ENCODE results near the gene ABCC4.
"Not testable (repeated sequence)": the region's sequence is repeated elsewhere in the genome, so short reads cannot be mapped to it uniquely, and the experiment has no call there.

Gene ABCC4

DNA sequence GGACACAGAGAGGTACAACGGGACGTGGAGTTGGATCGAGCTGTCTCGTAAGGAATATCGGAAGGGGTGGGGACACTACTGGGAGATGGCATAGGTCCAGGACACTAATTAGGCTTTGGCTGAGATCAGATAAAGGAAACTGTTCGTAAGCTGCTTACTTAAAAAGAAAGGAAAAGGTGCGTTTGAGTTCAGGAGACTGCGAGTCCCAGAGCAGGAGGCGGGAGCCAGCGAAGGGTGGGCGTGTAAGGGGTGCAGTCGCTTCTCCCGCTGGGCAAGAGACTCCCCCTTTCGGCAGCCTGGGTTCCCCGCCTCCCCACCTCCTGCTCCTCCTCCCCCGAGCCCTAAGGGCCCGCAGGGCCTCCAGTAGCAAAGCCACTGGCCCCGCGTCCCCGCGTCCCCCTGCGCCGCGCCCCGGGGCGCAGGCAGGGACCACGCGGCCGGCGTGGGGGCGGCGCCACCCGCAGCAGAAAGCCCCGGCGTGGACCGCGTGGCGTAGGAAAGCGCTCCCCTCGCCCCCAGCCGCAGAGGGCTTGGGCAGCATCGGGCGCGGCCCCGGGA is 547 bp downstream of the ABCC4 start:
- TF ChIP-seq, protein P1, sequence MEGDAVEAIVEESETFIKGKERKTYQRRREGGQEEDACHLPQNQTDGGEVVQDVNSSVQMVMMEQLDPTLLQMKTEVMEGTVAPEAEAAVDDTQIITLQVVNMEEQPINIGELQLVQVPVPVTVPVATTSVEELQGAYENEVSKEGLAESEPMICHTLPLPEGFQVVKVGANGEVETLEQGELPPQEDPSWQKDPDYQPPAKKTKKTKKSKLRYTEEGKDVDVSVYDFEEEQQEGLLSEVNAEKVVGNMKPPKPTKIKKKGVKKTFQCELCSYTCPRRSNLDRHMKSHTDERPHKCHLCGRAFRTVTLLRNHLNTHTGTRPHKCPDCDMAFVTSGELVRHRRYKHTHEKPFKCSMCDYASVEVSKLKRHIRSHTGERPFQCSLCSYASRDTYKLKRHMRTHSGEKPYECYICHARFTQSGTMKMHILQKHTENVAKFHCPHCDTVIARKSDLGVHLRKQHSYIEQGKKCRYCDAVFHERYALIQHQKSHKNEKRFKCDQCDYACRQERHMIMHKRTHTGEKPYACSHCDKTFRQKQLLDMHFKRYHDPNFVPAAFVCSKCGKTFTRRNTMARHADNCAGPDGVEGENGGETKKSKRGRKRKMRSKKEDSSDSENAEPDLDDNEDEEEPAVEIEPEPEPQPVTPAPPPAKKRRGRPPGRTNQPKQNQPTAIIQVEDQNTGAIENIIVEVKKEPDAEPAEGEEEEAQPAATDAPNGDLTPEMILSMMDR (IDR thresholded peaks at IDR 0.05; ENCODE audit: low read depth, low read length, missing control alignments) = no peak
- no peak for DNase-seq (ENCODE audit: low read depth)
- in situ Hi-C loops (cut with HindIII; ENCODE audit: low sequenced_read_pairs) = no loop called here
- H3K4me3 ChIP-seq (ENCODE audit: low read depth, low read length) = peak overlapping the region; percentile 75

DNA sequence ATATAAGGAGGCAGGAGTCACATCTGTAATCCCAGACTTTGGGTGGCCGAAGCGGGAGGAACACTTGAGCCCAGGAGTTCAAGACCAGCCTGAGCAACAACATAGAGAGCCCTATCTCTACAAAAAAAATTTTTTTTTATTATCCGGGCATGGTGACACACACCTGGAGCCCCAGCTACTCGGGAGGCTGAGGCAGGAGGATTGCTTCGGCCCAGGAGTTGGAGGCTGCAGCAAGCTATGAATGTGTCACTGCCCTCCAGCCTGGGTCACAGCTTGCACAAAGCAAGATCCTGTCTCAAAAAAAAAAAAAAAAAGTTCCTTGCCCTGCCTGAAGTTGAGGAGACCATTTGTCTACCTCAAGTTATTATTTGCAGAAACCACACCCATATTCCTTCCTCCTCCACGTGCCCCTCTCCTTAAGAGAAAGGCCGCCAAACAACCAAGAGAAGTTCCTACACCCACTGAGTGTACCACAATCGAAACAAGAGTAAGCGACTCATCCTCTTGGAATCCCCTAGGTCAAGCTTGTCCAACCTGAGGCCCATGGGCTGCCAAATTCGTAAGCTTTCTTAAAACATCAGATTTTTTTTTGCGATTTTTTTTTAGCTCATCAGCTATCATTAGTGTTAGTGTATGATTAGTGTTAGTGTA is 2.2 kb downstream of the ABCC4 start:
- no peak overlapping the region for H3K4me3 ChIP-seq (ENCODE audit: low read depth, low read length)
- peak; percentile 73 for DNase-seq (ENCODE audit: low read depth)
- TF ChIP-seq, protein P1 (IDR thresholded peaks at IDR 0.05; ENCODE audit: low read depth, low read length, missing control alignments) = no peak
- in situ Hi-C loops (cut with HindIII; ENCODE audit: low sequenced_read_pairs) = no loop called here

DNA sequence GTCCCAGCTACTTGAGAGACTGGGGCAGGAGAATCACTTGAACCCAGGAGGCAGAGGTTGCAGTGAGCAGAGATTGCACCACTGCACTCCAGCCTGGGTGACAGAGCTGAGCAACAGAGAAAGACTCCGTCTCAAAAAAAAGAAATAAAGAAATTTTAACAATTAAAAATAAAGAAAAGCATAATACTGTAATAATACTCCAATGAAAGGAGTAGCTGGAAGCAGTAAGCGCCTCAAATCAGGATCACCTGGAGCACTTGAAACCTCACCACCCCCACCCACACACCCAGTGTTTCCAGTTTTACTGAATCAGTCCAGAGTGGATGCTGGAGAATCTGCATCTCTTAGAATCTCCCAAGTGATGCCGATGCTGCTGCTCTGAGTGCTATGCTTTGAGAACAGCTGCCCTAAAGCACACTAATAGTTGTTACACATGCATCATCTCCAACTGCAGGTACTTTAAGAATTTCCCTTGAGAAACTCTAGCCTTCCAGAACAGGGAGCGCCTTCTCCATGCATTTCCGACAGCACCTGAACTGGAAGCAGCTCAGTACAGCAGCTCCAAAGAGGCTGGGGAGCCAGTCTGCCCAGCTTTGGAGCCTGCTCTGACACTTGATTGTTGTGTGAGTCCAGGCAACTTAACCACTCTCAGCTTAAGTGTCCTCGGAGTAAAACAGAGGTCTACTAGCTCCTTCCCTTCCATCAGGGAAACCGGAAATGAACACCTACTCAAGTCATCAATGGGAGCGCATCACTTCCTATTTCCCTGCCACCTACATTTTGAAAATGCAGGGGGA is 2.9 kb downstream of the ABCC4 start:
- no peak for DNase-seq (ENCODE audit: low read depth)
- in situ Hi-C loops (cut with HindIII; ENCODE audit: low sequenced_read_pairs) = no loop called here
- H3K4me3 ChIP-seq (ENCODE audit: low read depth, low read length) = no peak overlapping the region
- TF ChIP-seq, protein P1 (IDR thresholded peaks at IDR 0.05; ENCODE audit: low read depth, low read length, missing control alignments) = no peak

DNA sequence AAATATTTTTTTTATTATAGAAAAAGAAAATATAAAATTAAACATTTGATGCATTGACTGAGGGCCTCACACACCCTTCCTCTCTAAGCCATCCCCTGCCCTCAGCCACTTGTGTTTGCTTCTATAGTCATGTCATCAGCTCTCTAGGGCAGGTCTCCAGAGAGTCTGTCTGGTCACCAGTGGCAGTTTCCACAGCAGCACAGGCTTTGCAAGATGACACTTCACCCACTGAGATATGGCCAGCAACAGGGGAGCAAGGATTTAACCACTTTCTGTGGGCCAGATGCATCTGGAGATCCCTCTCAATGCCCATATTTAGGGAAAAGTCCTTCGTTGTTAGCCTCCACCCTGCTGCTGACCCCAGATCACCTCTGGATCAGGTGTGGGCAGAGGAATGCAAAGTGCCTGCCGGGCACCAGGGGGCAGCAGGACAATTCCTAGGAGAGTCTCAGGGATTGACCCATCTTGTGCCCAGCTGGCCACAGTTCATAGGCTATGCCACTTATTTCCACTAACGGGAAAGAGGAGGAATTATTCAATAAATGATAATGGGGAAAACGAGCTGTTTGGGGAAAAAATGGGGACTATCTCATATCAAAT is 4.8 kb downstream of the ABCC4 start:
- H3K4me3 ChIP-seq (ENCODE audit: low read depth, low read length) = no peak overlapping the region
- TF ChIP-seq, protein P1 (IDR thresholded peaks at IDR 0.05; ENCODE audit: low read depth, low read length, missing control alignments) = peak; percentile 72
- in situ Hi-C loops (cut with HindIII; ENCODE audit: low sequenced_read_pairs) = no loop called here
- no peak for DNase-seq (ENCODE audit: low read depth)

DNA sequence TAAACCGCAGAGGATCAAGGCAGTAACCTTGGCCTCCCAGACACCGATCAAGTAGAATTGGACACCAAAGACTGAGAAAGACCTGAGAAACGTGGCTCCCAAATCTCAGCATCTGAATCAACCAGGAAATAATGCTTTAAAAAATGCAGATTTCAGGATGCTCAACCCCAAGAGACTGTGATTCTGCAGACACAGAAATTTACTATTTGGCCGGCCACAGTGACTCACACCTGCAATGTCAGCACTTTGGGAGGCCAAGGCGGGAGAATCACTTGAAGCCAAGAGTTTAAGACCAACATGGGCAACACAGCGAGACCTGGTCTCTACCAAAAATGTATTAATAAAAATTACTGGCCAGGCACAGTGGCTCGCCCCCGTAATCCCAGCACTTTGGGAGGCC is 6.2 kb downstream of the ABCC4 start:
- no peak overlapping the region for H3K4me3 ChIP-seq (ENCODE audit: low read depth, low read length)
- no peak for DNase-seq (ENCODE audit: low read depth)
- in situ Hi-C loops (cut with HindIII; ENCODE audit: low sequenced_read_pairs) = no loop called here
- TF ChIP-seq, protein P1 (IDR thresholded peaks at IDR 0.05; ENCODE audit: low read depth, low read length, missing control alignments) = no peak

DNA sequence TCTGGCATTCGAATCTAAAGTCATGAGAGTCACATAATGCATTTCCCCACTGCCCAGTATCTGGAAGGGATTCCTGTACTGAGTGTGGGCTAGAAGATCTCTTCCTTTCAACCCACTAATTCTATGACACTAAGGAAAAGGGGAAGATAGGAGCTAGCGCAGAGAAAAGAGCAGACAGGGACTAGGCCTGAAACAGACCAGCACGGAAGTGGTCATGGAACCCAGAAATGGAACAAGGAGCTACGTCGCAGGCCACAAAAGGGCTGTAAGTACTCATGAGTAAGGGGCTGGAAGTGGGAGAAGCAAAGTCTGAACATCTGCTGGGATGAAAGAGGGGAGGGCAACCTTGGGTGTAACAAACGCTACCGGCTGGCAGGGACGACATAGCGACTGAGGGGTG is 8.6 kb downstream of the ABCC4 start:
- in situ Hi-C loops (cut with HindIII; ENCODE audit: low sequenced_read_pairs) = no loop called here
- TF ChIP-seq, protein P1 (IDR thresholded peaks at IDR 0.05; ENCODE audit: low read depth, low read length, missing control alignments) = no peak
- no peak for DNase-seq (ENCODE audit: low read depth)
- no peak overlapping the region for H3K4me3 ChIP-seq (ENCODE audit: low read depth, low read length)

DNA sequence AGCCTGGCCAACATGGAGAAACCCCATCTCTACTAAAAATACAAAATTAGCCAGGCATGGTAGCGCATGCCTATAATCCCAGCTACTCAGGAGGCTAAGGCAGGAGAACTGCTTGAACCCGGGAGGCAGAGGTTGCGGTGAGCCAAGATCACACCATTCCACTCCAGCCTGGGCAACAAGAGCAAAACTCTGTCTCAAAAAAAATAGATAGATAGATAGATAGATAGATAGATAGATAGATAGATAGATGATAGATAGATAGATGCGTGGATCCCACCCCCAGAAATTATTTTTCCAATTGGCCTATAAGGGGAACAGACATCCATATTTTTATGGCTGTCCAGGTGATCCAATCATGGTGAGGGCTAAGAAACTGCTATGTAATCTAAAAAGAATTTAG is 11.3 kb downstream of the ABCC4 start:
- in situ Hi-C loops (cut with HindIII; ENCODE audit: low sequenced_read_pairs) = not testable (repeated sequence)

More for the DNA sequence above, 11.3 kb downstream of the ABCC4 start:
- not testable (repeated sequence) for DNase-seq (ENCODE audit: low read depth); H3K4me3 ChIP-seq (ENCODE audit: low read depth, low read length)
